Raji (cell line): ENCODE data around the gene TRAK1.

Experiments used
- POLR2A ChIP-seq: IDR thresholded peaks from 2 replicates; pipeline ENCODE4 v1.6.1; 2011; ENCODE audit warnings: low read depth, low read length, control low read depth; ENCODE audit not compliant: insufficient read depth

The TRAK1 gene

DNA sequence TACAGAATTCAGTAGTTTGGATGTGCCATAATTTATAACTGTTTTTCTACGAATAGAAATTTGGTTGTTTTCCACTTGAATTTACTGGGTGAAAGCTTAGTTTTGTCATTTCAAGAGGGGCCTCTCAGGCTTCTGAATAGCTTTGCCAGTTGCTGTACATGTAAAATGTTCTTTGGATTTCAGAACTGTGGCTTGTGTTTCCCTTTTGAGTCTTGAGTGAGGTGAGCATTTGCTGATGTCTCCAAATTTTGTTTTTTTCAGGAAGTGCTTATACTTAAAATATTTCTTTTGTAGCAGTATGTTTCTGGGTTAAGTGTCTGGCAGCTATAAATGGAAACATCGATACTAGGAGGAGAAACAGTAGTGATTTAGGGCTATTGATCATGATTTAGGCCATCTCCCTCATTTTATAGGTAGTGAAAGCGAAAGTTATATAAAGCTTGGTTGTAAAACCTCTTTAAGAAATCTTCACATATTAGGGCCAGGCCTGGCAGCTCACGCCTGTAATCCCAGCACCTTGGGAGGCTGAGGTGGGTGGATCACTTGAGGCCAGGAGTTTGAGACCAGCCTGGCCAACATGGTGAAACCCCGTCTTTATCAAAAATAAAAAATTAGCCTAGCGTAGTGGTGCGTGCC, 9.2 kb upstream of the TRAK1 start:
- TF ChIP-seq POLR2A: no peak

DNA sequence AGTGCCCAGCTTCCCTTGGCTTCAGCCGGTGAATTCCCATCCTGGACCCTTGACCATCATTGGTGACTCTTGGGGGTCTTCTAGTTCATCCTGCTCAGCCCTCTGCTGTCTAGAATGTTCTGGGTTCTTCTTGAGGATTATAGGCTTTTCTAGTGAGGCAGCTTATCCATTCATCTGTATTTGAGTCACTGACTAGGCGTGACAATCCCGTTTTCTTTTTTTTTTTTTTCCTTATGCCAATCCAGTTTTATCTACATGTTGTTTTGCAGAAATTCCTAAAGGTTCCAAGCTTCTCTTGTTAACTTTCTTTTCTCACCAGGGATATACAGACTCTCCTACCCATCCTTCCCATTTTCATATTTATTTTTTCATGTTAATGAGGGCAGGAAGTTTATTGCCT, 6.6 kb upstream of the TRAK1 start:
- TF ChIP-seq POLR2A: no peak

DNA sequence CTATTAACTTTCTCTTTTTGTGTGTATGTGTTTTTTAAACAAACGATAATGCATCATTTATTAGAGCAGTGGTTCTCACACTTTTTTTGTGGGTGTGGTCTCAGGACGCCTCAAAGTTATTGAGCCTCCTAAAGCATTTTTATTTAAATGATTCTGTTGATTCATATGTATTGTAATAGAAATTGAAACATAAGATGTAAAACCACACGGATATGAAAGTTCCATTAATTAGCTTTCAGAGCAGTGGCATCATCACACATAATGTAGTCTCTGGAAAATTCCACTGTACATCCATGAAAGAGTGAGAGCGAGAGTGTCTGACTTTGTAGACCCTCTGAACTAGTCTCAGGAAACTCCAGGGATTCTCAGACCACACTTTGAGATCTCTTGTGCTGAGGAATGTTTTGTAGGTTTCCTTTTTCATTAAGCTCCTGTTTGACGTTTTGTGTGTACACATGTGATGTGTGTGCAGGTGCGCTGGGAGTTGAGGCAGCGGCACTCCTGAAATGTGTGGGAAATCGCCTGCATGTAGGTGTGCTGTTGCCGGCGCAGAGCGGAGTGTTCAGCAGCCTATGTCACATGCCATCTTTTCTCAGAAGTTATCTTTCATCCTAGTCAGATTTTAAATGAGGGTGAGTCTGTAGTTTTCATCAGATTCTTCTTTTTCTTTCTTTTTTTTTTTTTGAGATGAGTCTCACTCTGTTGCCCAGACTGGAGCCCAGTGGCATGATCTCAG, 5.3 kb upstream of the TRAK1 start:
- no peak for TF ChIP-seq POLR2A

DNA sequence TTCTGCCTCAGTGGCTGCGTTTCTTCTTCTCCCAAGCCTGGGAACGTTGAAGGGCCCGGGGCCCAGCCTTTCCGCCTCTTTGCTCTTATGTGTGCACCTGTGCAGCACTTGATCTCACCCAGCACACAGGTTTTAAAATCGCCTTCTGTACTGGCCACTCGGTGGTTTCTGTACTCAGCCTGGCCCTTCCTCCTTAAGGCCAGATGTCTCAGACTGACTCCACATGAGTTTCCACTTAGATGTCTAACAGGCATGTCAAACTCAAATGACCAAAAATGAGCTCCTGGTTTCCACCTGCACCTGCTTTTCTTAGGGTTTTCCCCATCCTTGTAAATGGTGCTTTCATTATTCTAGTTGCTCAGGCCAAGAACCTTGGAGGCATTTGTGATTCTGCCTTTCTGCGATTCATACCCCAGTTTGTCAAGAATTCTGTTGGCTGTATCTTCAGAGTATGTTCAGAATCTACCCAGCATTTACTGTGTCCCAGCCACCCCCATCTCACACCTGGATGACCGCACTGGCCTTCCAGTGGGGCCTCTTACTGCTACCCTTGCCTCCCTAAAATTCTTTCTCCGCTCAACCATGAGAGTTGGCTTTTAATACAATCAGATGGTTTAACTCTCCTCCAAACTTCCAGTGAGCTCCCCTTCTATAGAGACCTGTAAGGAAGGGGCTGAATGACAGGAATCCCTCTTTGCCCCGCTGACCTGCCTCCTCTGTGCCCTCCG, 2.2 kb upstream of the TRAK1 start:
- TF ChIP-seq POLR2A: no peak

DNA sequence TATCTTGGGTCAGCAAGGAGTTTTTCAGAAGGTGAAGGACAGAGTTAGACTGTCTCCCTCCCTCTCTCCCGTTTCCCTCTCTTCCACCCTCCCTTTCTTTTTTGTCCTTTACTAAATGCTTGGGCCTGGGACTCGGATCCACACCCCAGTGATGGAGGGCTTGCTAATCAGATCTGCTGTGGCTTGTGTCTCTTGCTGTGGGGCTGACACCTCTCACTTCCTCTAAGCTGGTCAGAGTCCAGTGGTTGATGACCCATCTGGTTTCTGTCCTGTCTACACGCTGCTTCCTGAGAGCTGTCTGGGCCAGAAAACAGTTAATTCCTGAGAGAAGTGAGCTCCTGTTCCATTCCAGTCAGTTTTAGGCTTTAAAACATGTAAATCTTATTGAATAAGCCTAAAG, 849 bp downstream of the TRAK1 start:
- no peak for TF ChIP-seq POLR2A

DNA sequence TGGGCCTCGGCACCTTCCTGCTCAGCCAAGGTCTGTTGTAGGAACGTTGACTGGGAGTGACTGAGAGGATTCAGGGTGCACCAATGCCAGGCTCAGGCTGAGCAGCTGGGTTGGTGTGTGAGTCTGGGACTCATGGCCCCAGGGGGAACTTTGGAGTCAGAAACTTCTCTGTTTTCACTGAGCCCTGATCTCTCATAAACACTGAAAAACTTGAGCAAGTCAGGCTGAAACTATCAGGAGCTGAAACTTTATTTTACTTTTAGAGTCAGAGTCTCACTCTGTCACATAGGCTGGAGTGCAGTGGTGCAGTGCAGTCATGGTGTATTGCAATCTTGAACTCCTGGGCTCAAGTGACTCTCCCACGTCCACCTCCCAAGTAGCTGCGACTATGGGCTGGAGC, 3.0 kb downstream of the TRAK1 start:
- no peak for TF ChIP-seq POLR2A

DNA sequence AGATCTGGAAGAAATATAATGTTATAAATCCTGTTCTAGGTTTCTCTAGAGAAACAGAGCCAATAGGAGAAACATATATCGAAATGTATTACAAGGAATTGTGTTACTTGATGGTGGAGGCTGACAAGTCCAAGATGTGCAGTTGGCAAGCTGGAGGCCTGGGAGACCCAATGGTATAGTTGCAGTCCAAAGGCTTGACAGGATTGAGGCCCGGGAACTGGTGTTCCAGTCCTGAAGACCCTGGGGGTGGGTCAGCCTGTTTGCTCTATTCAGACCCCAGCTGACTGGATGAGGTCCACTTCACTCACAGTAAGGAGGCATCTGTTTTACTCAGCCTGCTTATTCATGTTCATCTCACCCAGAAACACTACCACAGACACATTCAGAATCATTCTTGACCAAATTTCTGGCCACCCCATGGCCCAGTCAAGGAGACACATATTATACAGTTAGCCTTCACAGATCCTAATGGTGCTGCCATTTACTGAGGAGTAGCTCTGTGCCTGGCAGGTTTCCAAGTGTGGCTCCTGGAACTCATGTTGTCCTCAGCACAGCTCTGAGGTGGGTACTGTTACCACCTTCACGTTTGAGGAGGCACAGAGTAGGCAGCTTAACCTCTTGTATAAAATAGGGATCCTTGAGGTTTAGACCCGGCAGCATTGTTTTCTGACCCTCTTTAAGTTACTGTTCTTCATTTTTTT, 3.7 kb downstream of the TRAK1 start:
- TF ChIP-seq POLR2A: no peak

DNA sequence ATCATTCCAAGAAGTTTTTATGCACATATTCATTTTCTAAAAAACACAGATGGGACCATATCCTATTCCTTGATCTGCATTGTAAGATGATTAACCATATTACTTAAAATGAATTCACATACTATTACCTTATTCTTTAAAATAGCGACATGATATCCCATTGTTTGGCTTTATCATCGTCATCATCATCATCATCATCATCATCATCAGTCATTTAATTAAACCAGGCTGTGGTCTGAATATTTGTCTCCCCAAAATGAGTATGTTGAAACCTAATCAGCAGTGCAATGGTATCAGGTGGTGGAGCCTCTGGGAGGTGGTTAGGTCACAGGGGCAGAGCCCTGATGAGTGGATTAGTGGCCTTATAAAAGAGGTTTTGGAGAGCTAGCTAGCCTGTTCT, 4.4 kb downstream of the TRAK1 start:
- TF ChIP-seq POLR2A: no peak

DNA sequence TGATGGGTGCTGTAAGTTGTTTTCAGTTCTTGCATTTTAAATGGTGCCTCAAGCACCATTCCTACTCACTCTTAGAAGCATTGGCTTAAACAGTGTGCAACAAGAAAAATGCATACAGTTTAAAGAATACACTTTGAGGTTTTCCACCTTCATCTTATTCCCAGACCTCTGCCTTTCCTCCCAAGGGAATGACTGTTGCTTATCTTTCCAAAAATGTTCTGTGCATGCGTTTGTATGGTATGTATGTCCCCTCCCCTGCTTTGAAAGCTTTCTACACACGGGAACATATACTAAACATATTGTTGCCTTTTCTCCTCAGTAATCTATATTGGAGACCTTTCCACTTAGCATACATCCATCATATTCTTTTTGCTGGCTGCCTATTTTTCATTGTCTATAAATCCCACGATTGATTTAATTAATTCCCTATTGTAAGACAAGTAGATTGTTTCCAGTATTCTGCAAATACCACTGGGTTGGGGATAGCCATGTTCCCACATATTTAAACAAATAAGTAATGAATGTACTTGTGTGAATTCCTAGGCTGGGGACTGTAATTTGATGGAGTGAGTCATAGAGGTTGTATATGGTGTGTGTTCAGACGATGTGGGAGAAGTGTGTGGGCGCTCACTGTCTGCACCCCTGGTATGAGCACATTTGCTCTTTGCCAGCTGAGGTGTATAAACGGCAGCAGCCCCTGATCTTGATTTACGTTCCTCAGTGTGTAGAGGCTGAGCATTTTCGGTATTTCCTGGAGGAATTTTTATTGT, 5.8 kb downstream of the TRAK1 start:
- TF ChIP-seq POLR2A: no peak

DNA sequence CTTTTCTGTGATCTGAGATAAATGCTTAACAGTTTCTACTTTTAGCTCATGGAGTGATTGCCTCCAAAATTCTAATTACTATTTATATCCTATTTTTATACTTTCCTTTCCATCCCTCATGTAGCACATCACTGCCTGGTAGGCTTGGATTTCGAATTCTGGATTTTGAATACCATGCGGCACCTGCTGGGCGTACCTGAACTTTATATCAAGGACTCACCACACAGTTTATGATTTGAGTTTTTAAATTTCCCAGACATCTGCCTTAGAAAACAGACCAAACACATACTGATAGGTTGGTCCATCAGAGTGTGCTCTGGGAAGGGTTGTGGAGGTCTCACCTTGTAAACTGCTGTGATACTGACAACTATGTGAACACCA, 6.4 kb downstream of the TRAK1 start:
- TF ChIP-seq POLR2A: no peak

DNA sequence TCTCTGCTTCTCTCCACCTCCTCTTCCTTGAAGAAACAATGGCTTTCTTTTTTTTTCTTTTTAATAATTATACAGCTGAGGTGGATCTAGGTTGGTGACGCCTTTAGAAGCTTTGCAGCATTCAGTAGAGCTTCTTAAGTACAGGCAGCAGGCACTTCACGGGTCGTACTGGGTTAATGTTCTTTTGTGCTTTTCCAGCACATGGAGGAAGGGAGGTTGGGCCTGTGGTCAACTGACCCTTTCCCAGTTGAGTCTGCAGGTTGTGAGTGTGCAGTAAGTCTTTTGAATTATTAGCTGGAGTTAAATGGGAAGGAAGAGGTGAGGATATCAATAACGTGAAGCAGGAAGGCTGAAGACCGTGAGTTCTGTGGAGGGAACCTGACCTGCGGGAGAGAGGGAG, 7.0 kb downstream of the TRAK1 start:
- TF ChIP-seq POLR2A: no peak

DNA sequence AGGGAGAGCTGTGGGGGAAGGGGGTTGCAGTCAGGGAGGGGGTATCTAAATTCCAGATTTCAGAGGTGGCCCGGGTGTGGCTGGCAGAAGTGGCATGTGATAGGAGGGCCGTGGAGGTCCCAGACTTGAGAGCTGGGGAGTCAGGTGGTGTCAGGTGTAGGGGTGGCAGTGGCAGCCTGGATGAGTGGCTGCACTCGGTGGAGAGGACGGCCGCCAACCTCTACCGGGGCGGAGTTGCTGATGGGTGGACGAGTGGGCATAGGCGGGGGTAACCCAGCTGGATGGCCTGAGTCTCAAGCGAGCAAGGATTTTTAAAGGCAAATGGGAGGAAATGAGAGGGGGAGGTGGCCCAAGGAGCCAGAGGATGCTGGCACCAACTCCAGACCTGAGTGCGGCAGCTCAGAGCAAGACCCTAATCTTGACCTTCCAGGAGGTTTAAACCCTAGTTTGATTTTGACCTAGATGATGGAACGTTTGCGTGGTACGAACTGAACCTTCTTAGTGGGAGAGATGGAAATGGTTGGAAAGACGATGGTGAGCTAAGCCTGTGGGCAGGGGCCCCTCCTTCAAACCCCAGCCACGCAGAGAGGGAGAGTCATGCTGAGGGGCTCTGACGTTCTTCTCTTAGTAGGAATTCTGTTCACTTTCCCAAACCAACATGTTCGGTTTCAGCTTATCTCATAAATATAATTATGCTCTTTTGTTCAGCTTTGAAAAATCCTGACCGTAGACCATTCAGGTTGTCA, 8.0 kb downstream of the TRAK1 start:
- no peak for TF ChIP-seq POLR2A

DNA sequence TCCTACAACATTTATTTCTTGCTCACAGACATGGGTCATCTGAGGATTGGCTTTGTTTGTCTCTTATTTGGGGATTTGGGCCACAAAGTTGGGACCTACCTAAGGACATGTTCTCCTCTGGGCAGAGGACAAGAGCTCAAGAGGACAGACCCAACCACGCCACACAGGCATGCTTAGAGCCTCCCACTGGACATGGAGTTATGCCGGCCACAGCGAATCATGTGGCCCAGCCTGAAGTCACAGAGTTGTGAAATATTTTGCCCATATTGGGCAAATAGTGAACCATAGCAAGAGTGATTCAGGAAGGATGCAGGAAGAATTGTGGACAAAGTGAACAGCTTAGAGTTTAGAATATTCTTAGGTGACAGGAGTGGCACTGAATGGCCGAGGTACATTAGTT, 9.9 kb downstream of the TRAK1 start:
- no peak for TF ChIP-seq POLR2A

DNA sequence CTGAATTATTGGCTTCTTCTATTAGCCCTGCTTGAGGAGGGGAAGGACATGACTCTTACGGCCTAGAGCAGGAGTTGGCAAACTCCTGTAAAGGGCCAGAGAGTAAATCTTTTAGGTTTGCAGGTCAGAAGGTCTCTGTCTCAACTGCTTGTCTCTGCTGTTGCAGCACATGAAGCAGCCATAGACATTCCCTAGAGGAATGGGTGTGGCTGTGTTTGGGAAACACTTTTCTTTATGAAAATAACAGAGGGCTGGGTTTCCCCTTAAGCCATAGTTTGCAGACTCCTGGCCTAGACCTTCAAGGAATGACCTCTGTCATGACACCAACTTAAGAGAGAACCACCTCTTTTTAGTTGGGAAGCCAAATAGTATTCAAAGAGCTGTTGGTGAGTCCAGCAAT, 10.3 kb downstream of the TRAK1 start:
- no peak for TF ChIP-seq POLR2A
